HepG2 (cell line): ENCODE measurements around the gene WIPF2. TPM values are rescaled to one million over a fixed set of nuclear protein-coding genes. Genes with fewer than 3 reads are reported as not detected.

Experiments
- ATAD3A ChIP-seq: sonication (generic); formaldehyde crosslinking; IDR thresholded peaks from 2 replicates; pipeline ENCODE4 v1.4.0; 2020; ENCODE audit warnings: missing genetic modification reagents
- NR1H2 ChIP-seq: sonication (generic); formaldehyde crosslinking; IDR thresholded peaks from 2 replicates; pipeline ENCODE4 v1.8.1; 2022; ENCODE audit warnings: low read depth, missing genetic modification reagents, borderline replicate concordance
- PRDM15 ChIP-seq: sonication (generic); formaldehyde crosslinking; IDR thresholded peaks from 2 replicates; pipeline ENCODE4 v1.4.0; 2020; ENCODE audit warnings: missing genetic modification reagents
- RXRA ChIP-seq: sonication (generic); formaldehyde crosslinking; IDR thresholded peaks from 2 replicates; pipeline ENCODE4 v1.5.1; 2020; ENCODE audit warnings: missing genetic modification reagents
- SP1 ChIP-seq, 2 experiments: fragments of 450-650 bp in 1 of 2; sonication (generic) in 1 of 2; formaldehyde crosslinking in 1 of 2; IDR thresholded peaks; 2 replicates each; pipeline versions ENCODE4 v1.4.0 to v1.6.1; 2016 to 2020; ENCODE audit warnings: missing genetic modification reagents in 1 of 2
- TOE1 ChIP-seq: sonication (generic); formaldehyde crosslinking; IDR thresholded peaks from 2 replicates; pipeline ENCODE4 v1.4.0; 2020; ENCODE audit warnings: mild to moderate bottlenecking, missing genetic modification reagents
- USF2 ChIP-seq, 2 experiments: sonication (generic) in 1 of 2; formaldehyde crosslinking in 1 of 2; IDR thresholded peaks; 2 replicates each; pipeline versions ENCODE4 v1.5.1 to v1.6.1; 2011 to 2020; ENCODE audit warnings: borderline replicate concordance in 1 of 2, low read depth in 1 of 2, low read length in 1 of 2, mild to moderate bottlenecking in 1 of 2, missing genetic modification reagents in 1 of 2, moderate library complexity in 1 of 2
- ZFAT ChIP-seq: sonication (generic); formaldehyde crosslinking; conservative IDR thresholded peaks from 2 replicates; pipeline ENCODE4 v1.8.1; 2023; ENCODE audit warnings: missing genetic modification reagents, inconsistent platforms
- ZMYM4 ChIP-seq: sonication (generic); formaldehyde crosslinking; IDR thresholded peaks from 2 replicates; pipeline ENCODE4 v1.8.1; 2023; ENCODE audit warnings: mild to moderate bottlenecking, missing genetic modification reagents
- ZNF142 ChIP-seq: sonication (generic); formaldehyde crosslinking; IDR thresholded peaks from 2 replicates; pipeline ENCODE4 v1.4.0; 2020; ENCODE audit warnings: missing genetic modification reagents
- ZNF710 ChIP-seq: sonication (generic); formaldehyde crosslinking; IDR thresholded peaks from 2 replicates; pipeline ENCODE4 v1.5.0; 2020; ENCODE audit warnings: mild to moderate bottlenecking, missing genetic modification reagents, borderline replicate concordance
- polyA plus RNA-seq, 8 experiments: library from polyadenylated mRNA; depleted of rRNA in 3 of 8; stranded (reverse) in 7 of 8; unstranded in 1 of 8; fragments of >200 nt; fragmentation: Illumina TruSeq in 4 of 8; extraction: Trizol in 4 of 8; gene quantifications; 2 replicates each; pipeline versions ENCODE4 v1.2.1 to v1.2.3, GENCODE V29; 2011 to 2016; ENCODE audit warnings: low read depth in 4 of 8, missing spikeins in 1 of 8, mixed read lengths in 1 of 8; ENCODE audit not compliant: insufficient read depth in 1 of 8
- total RNA-seq, 5 experiments: library from RNA; depleted of rRNA; stranded (reverse); fragments of >200 nt; fragmentation: Illumina TruSeq; extraction: Trizol; gene quantifications; 2 replicates each; pipeline ENCODE4 v1.2.3, GENCODE V29; 2016; ENCODE audit warnings: low read depth in 1 of 5
- TF ChIP-seq, protein P1 (sequence below): sonication (generic); formaldehyde crosslinking; IDR thresholded peaks from 2 replicates; pipeline ENCODE4 v1.8.1; 2023; ENCODE audit warnings: mild to moderate bottlenecking, inconsistent platforms, moderate library complexity, missing genetic modification reagents, borderline replicate concordance

WIPF2 gene
- total and polyA plus RNA-seq, 2 of the 13 experiments (the other 11 are each of a cell fraction or from before 2014, with no cell fraction given), result 7.2 to 10.8 TPM

DNA sequence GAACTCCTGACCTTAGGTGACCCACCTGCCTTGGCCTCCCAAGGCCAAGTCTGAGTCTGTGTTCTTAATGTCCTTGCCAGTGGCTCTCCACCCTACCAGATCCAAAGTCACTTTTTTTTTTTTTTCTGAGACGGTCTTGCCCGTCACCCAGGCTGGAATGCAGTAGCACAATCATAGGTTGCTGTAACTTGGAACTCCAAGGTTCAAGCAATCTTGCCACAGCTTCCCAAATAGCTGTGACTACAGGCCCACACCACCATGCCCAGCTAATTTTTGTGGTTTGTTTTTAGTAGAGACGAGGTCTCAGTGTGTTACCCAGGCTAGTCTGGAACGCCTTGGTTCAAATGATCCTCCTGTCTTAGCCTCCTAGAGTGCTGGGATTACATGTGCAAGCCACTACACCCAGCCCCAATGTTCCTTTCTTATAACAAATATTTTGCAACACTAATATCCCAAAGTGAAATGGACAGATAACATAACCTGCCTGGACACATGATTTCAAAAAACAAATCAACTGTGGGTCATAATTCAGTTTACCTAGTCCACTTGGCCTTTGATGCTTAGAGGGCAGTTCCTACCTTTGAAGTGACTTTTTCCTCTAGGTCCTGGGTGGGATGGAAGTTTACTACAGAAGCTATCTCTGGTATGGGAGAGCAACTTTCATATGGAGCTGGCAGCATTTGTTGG is 45.9 kb upstream of the WIPF2 start (continued):
- no peak for TF ChIP-seq PRDM15 (CRISPR knock-in tag)
- no peak for TF ChIP-seq TOE1
- TF ChIP-seq, protein P1, sequence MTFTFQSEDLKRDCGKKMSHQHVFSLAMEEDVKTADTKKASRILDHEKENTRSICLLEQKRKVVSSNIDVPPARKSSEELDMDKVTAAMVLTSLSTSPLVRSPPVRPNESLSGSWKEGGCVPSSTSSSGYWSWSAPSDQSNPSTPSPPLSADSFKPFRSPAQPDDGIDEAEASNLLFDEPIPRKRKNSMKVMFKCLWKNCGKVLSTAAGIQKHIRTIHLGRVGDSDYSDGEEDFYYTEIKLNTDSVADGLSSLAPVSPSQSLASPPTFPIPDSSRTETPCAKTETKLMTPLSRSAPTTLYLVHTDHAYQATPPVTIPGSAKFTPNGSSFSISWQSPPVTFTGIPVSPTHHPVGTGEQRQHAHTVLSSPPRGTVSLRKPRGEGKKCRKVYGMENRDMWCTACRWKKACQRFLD, result no peak
- TF ChIP-seq ZMYM4 (CRISPR knock-in tag), result no peak
- no peak for TF ChIP-seq ZFAT (CRISPR knock-in tag)
- TF ChIP-seq ATAD3A (CRISPR knock-in tag), result no peak
- TF ChIP-seq ZNF142 (CRISPR knock-in tag), result no peak
- no peak for TF ChIP-seq SP1 (IDR thresholded peaks at IDR 0.05)
- TF ChIP-seq SP1 (CRISPR knock-in tag; IDR thresholded peaks at IDR 0.05), result 0 out of 2 replicates have a peak, but pooled peaks have one; percentile 11
- TF ChIP-seq USF2 (IDR thresholded peaks at IDR 0.05; ENCODE audit: low read depth, low read length), result no peak
- TF ChIP-seq USF2 (CRISPR knock-in tag; IDR thresholded peaks at IDR 0.05; ENCODE audit: borderline replicate concordance), result no peak
- TF ChIP-seq ZNF710, result 0 out of 2 replicates have a peak, but pooled peaks have one; percentile 29
- no peak for TF ChIP-seq RXRA (CRISPR knock-in tag)
- no peak for TF ChIP-seq NR1H2 (CRISPR knock-in tag)
